Psoas muscle (tissue), 8 donors: ENCODE data around the gene VSTM4. TPM values are rescaled to one million over a fixed set of nuclear protein-coding genes. Genes with fewer than 3 reads are reported as not detected.

ENCODE experiments used
- ATAC-seq, 4 donors: fragments of 200-7000 bp; cut with Tn5 transposase; one replicate each; pipeline ENCODE4 v1.9.1; 2020; ENCODE audit warnings: moderate library complexity in 3 of 4, mild to moderate bottlenecking in 2 of 4
- DNase-seq, 2 donors: peaks; one replicate each; pipeline ENCODE4 v3.0.0-alpha.2; 2020
- H3K27ac ChIP-seq: fragments of 200-600 bp; one replicate; pipeline ENCODE4 v1.8.0; 2022
- H3K27me3 ChIP-seq, 3 donors: fragments of 200-600 bp in 1 of 3; one replicate each; pipeline versions ENCODE4 v1.6.1 to v1.8.0; 2013 to 2022; ENCODE audit warnings: low read length in 2 of 3, mild to moderate bottlenecking in 2 of 3, moderate library complexity in 1 of 3; ENCODE audit not compliant: insufficient read depth in 3 of 3
- H3K36me3 ChIP-seq, 2 donors: fragments of 200-600 bp in 1 of 2; one replicate each; pipeline versions ENCODE4 v1.6.1 to v1.8.0; 2013 to 2022; ENCODE audit warnings: low read depth in 1 of 2, mild to moderate bottlenecking in 1 of 2, moderate library complexity in 1 of 2; ENCODE audit not compliant: insufficient read depth in 1 of 2
- H3K4me1 ChIP-seq: fragments of 200-600 bp; one replicate; pipeline ENCODE4 v1.8.0; 2022
- H3K4me3 ChIP-seq: fragments of 200-600 bp; one replicate; pipeline ENCODE4 v1.8.0; 2022; ENCODE audit warnings: mild to moderate bottlenecking
- H3K9me3 ChIP-seq: fragments of 200-600 bp; one replicate; pipeline ENCODE4 v1.8.0; 2022
- CTCF ChIP-seq: fragments of 200-600 bp; IDR thresholded peaks from one replicate; pipeline ENCODE4 v1.8.0; 2022; ENCODE audit warnings: antibody characterized with exemption
- WGBS, 3 donors: extraction: QIAGEN DNeasy Blood & Tissue Kit; methylation state at CpG; one replicate each; pipeline versions ENCODE4 v1.1.6 to v1.1.7; 2013; 5-methylcytosine and 5-hydroxymethylcytosine counted together
- intact Hi-C, 2 donors: fragments of 100-400 bp; cut with DNase I; formaldehyde crosslinking; loops; one replicate each; pipeline versions ENCODE4 v1.11.0 to v1.14.2; 2022
- polyA plus RNA-seq, 3 donors: library from polyadenylated mRNA; stranded (reverse); fragments of 200-250 nt; gene quantifications; one replicate each; pipeline ENCODE4 v1.2.3, GENCODE V29; 2013
- total RNA-seq, 4 donors: library from RNA; stranded (reverse); fragmentation: NEBNext Ultra II Directional in 2 of 4; extraction: Animal tissue kit (Norgen Biotek cat#: 25700) in 2 of 4; gene quantifications; one replicate each; pipeline versions ENCODE4 v1.2.1 to v1.2.4, GENCODE V29; 2021 to 2023
- donor health status: healthy with polysubstance abuse.
- donor health status: DM: no; HTN: no; CAD: no; lungs with moderate emphysema.
- donor health status: Bipolar disorder and iron deficiency.
- donor health status: healthy.
- donor health status: DM: yes; HTN: yes; CAD: no.
- donor health status: DM: no; HTN: no; CAD: no.
- donor health status: DM: no; HTN: no; CAD: no.
- donor health status: DM: yes; HTN: yes; CAD: no.

VSTM4 gene
- total and polyA plus RNA-seq, 7 donors: 1.0 to 4.4 (median 1.8) TPM

GRCh38 chr10:49089152-49089551, 26.2 kb downstream of the VSTM4 start:
- no peak for TF ChIP-seq CTCF
- Histone ChIP-seq H3K4me3 (no peak overlapping the region), H3K9me3 (peaks cover 13% of the 10 kb centered on the region), H3K36me3 (no peaks in the 10 kb centered on the region), H3K4me1 (peaks cover 8% of the 10 kb centered on the region), H3K27me3 (no peaks in the 10 kb centered on the region), H3K27ac (no peak overlapping the region)
- WGBS, 3 donors: 79 to 91% (median 88%) methylated on average over 2 of the region's 2 CpGs
- ATAC-seq: no peak
- DNase-seq: no peak
- intact Hi-C loops: no loop called here

GRCh38 chr10:49086889-49087288, 28.4 kb downstream of the VSTM4 start:
- peaks cover 13% of the 10 kb centered on the region for H3K9me3 ChIP-seq
- peaks cover 17% of the 10 kb centered on the region for H3K4me1 ChIP-seq
- H3K36me3 ChIP-seq: no peaks in the 10 kb centered on the region
- DNase-seq (no peak), ATAC-seq (no peak)
- no peaks in the 10 kb centered on the region for H3K27me3 ChIP-seq
- no peak overlapping the region for H3K4me3 ChIP-seq
- 93 to 98% (median 97%) methylated on average over 3 of the region's 3 CpGs for WGBS, 3 donors
- intact Hi-C loops: no loop called here
- TF ChIP-seq CTCF: no peak
- no peak overlapping the region for H3K27ac ChIP-seq

- H3K27me3 ChIP-seq: no peaks in the 10 kb centered on the region
- WGBS, 3 donors: 17 to 41% (median 21%) methylated on average over 8 of the region's 8 CpGs
- H3K4me1 ChIP-seq: peaks cover 15% of the 10 kb centered on the region
- H3K9me3 ChIP-seq: peaks cover 13% of the 10 kb centered on the region
- peak in 1 of 2 donors; percentile 65 for DNase-seq
- no peak overlapping the region for H3K4me3 ChIP-seq
- peak in 2 of 4 donors; percentile 42 to 75 for ATAC-seq
- no peak overlapping the region for H3K27ac ChIP-seq
- intact Hi-C loops: no loop called here
- no peaks in the 10 kb centered on the region for H3K36me3 ChIP-seq
- no peak for TF ChIP-seq CTCF
These were observed 32.1 kb downstream of the VSTM4 start for GRCh38 chr10:49083261-49083660.

- DNase-seq (no peak), ATAC-seq (peak in 1 of 4 donors; percentile 21)
- Histone ChIP-seq H3K36me3 (no peaks in the 10 kb centered on the region), H3K4me3 (no peak overlapping the region), H3K27ac (no peak overlapping the region), H3K9me3 (peaks cover 13% of the 10 kb centered on the region), H3K27me3 (no peaks in the 10 kb centered on the region), H3K4me1 (peaks cover 15% of the 10 kb centered on the region)
- intact Hi-C loops: no loop called here
- no peak for TF ChIP-seq CTCF
- 42 to 69% (median 53%) methylated on average over 2 of the region's 2 CpGs for WGBS, 3 donors
These were observed 32.6 kb downstream of the VSTM4 start for GRCh38 chr10:49082766-49083165.

GRCh38 chr10:49081547-49082275, 33.6 kb downstream of the VSTM4 start:
- intact Hi-C loops: no loop called here
- TF ChIP-seq CTCF: no peak
- no peaks in the 10 kb centered on the region for H3K27me3 ChIP-seq
- H3K27ac ChIP-seq: no peak overlapping the region
- H3K9me3 ChIP-seq: peaks cover 6% of the 10 kb centered on the region
- H3K36me3 ChIP-seq: no peaks in the 10 kb centered on the region
- H3K4me1 ChIP-seq: peaks cover 15% of the 10 kb centered on the region
- no peak for DNase-seq
- ATAC-seq: no peak
- H3K4me3 ChIP-seq: no peak overlapping the region
- WGBS, 3 donors: 57 to 74% (median 60%) methylated on average over 9 of the region's 9 CpGs
